Epidermal melanocyte (primary cell): ENCODE data around the gene LEFTY1.

Source experiments
- DNase-seq: peaks from one replicate; pipeline ENCODE4 v3.0.0; 2011; ENCODE audit warnings: low spot score; ENCODE audit not compliant: insufficient read length

Gene LEFTY1

DNA sequence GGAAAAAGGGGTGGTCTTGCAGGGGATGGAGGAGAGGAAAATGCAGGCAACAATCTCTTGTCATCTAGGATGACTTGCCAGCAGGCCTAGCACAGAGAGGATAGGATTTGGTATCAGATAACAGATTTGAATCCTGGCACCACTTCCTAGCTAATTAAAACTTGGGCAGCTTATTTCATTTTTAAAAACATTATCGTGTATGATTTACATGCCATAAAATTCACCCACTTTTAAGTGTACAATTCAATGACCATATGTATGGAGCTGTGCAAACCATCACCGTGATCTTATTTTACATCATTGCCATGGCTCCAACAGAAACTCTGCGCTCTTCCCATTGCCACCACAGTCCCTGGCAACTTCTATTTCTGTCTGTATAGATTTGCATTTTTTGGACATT lies 28.2 kb upstream of the LEFTY1 start:
- DNase-seq, result no peak

- DNase-seq, result no peak
These were observed 26.6 kb upstream of the LEFTY1 start for GRCh38 chr1:225915538-225915991.

DNA sequence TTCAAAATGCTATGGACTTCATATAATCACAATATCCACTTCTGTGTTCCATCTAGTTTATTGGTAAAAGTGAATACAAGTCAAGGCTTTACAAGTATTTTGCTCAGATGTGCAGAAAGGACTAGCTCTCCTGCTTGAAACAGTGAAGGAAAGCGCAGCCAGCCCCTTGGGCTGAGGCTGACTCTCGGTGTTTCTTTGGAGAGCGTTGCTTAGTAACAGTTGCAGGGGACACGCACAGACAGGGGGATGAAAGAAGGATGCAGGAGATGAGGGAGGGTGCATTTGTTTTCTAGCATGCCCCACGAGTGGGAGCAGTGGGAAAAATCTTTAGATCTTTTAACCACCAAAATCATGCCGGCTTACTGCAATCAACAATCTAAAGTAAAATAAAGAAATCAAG lies 26.0 kb upstream of the LEFTY1 start:
- no peak for DNase-seq

- no peak for DNase-seq
These were observed 25.4 kb upstream of the LEFTY1 start for GRCh38 chr1:225914391-225914790.

GRCh38 chr1:225911191-225912130 lies 22.5 kb upstream of the LEFTY1 start:
- DNase-seq, result peak; percentile 24

DNA sequence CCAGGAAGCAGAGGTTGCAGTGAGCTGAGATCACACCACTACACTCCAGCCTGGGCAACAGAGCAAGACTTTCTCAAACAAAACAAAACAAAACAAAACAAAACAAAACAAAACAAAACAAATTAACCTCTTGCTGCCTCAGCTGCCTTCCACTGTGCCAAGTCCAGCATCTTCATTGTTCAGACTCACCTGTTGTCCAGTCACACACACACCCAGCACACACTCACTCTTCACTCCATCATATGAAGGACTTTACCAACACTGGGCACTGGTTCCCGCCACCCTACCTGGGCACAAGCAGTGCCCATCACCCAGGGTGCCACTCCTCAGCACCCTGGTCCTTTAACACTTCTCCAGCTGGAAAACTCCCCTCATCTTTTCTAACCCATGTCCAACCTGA lies 20.5 kb upstream of the LEFTY1 start:
- no peak for DNase-seq

- DNase-seq, result no peak
These were observed 19.8 kb upstream of the LEFTY1 start for GRCh38 chr1:225908773-225909172.

DNA sequence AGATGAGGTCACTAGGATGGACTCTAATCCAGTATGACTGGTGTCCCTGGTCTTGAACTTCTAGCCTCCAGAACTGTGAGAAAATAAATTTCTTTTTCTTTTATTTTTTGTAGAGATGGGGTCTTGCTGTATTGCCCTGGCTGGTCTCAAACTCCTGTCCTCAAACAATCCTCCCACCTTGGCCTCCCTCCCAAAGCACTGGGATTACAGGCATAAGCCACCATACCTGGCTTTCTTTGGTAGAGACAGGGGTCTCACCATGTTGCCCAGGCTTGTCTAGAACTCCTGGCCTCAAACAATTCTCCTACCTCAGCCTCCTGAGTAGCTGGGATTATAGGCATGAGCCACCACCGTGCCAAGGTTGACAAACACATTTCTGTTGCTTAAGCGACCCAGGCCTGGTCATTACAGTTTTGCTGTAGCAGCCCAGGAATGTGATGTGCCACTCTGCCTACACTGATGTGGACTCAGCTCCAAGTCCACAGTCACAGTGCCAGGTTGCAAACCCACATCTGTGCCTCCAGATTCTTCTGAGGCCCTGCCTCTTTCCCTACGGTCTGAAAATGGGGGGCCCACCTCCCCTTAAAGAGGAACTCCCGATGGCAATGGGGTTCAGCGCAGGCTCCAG lies 19.2 kb upstream of the LEFTY1 start:
- DNase-seq, result no peak

DNA sequence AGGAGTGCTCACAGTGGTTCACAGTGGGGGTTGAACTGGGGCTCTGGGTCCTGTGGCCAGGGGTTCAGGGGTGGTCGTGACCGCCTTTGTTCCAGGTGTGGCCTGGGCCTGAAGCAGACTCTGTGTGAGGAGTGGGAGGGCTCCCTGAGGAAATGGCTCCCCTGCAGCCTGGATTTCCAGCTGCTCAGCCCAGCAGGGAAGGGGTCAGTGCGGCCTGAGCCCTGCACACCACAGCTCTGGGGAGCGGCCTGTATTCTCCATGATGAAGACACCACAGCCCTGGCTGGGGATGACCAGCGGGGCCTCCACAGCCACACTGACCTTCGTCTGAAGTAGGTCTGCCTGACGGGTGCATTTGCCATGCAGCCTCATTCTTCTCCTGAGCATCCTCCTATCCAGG lies 18.4 kb upstream of the LEFTY1 start:
- no peak for DNase-seq

DNA sequence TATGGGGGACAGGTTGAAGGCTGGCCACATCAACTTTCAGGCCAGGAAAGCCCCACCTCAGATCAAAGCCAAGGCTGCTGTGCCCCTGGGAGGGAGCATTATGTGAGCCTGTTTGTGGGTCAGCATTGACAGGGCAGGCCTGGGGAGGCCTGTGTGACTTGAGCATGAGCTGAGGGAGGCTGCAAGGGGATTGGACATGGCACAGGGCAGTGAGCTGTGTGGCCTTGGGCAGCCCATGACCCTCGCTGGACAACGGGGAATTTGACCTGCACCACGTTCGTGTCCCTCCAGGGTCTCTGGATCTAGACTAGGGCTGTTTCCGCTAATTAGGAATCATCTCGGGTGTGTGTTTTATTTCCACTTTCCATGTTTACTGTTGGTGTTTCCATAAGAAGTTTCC lies 17.5 kb upstream of the LEFTY1 start:
- DNase-seq, result no peak

DNA sequence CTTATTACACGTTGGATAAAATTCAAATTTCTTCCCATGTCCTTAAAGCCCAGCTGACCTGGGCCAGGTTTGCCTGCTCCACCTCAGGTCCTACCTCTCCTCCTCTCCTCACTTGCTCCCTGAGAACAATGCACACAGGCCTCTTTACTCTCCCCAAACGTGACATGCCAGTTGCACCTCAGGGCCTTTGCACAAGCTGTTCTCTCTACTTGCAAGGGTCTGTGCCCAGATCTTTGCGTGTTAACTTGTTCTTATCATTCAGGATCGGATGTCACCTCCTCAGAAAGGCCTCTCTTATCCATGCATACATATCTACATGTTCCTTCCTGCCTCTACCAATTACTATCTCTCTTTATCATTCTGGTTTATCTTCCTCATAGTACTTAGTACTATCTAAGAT lies 14.7 kb upstream of the LEFTY1 start:
- no peak for DNase-seq

GRCh38 chr1:225899044-225899925 lies 10.3 kb upstream of the LEFTY1 start:
- no peak for DNase-seq

- no peak for DNase-seq
These were observed 8.9 kb upstream of the LEFTY1 start for GRCh38 chr1:225897595-225898514.

DNA sequence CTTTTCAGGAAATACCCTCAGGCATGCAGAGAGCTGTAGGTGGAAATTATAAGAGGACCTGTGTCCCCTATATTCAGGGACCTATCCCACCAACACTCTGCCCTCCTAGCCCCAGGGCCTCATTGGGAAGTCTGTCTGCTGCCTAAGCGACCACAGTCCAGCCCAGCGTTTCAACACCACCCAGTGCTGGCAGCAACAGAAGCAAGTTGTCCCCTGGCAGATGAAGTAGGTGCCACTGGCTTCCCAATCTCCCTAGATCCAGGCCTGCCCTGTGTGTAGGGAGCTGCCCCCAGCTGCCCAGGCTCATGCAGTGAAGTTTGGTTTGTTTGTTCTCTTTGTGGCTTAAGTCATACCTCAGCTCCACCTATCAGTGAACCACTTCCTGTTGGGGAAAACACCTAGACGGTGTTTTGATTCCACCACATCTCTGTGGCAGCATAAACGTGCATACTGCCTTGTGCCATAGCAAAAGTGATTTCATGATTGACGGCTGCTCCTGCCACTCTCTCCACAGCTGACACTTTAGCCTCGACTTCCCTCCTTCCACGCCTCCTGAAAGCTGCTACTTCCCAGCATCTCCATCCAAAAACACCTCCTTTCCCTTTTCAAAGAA lies 8.1 kb upstream of the LEFTY1 start:
- no peak for DNase-seq

GRCh38 chr1:225896494-225896893 lies 7.5 kb upstream of the LEFTY1 start:
- no peak for DNase-seq

DNA sequence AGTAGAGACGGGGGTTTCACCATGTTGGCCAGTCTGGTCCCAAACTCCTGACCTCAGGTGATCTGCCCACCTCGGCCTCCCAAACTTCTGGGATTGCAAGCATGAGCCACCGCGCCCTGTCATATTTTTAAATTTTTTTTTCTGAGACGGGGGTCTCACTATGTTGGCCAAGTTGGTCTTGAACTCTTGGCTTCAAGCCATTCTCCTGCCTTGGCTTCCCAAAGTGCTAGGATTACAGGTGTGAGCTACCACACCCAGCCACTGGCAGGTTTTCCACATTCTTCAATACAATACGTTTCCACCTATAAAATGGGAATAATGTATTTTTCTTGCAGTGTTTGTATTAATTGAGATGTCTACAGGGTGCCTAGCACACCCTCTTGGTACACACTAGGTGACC lies 3.4 kb upstream of the LEFTY1 start:
- no peak for DNase-seq

GRCh38 chr1:225891229-225891972 lies 2.5 kb upstream of the LEFTY1 start:
- DNase-seq, result no peak

- no peak for DNase-seq
These were observed 1.6 kb upstream of the LEFTY1 start for GRCh38 chr1:225890346-225891228.

GRCh38 chr1:225889743-225890142 lies 797 bp upstream of the LEFTY1 start:
- DNase-seq, result no peak
